ENCODE measurements around the gene SPOCK1. TPM values are rescaled to one million over a fixed set of nuclear protein-coding genes. Genes with fewer than 3 reads are reported as not detected.
A peak's percentile ranks its signal among the peaks of the same experiment; 100 is the strongest.

SPOCK1 gene
- total RNA-seq, 1 donor from 2014 or later = 8.4 TPM

- TF ChIP-seq CTCF (IDR thresholded peaks at IDR 0.05) = no peak
- DNase-seq (no peak), ATAC-seq (no peak)
- H3K27me3 ChIP-seq (ENCODE audit: low read depth) = peaks cover 8% of the 10 kb centered on the region
- H3K9me3 ChIP-seq = no peaks in the 10 kb centered on the region
- H3K4me3 ChIP-seq = no peak overlapping the region
- H3K27ac ChIP-seq = no peak overlapping the region
- no peaks in the 10 kb centered on the region for H3K4me1 ChIP-seq
- intact Hi-C loops (cut with DNase I) = no loop called here
- no peaks in the 10 kb centered on the region for H3K36me3 ChIP-seq
Measured at GRCh38 chr5:137144656-137145055, 354.5 kb downstream of the SPOCK1 start.

GRCh38 chr5:137142764-137143605 is 356.1 kb downstream of the SPOCK1 start:
- intact Hi-C loops (cut with DNase I) = no loop called here
- no peaks in the 10 kb centered on the region for H3K4me1 ChIP-seq
- no peak overlapping the region for H3K4me3 ChIP-seq
- DNase-seq (no peak), ATAC-seq (peak; percentile 32 to 54)
- no peak overlapping the region for H3K27ac ChIP-seq
- peaks cover 5% of the 10 kb centered on the region for H3K27me3 ChIP-seq (ENCODE audit: low read depth)
- no peak for TF ChIP-seq CTCF (IDR thresholded peaks at IDR 0.05)
- H3K9me3 ChIP-seq = no peaks in the 10 kb centered on the region
- no peaks in the 10 kb centered on the region for H3K36me3 ChIP-seq

GRCh38 chr5:137142346-137142745 is 356.8 kb downstream of the SPOCK1 start:
- no peak for ATAC-seq

GRCh38 chr5:137141779-137142178 is 357.3 kb downstream of the SPOCK1 start:
- intact Hi-C loops (cut with DNase I) = no loop called here
- Histone ChIP-seq H3K4me3 (no peak overlapping the region), H3K27me3 (ENCODE audit: low read depth) (peaks cover 3% of the 10 kb centered on the region), H3K9me3 (no peaks in the 10 kb centered on the region), H3K4me1 (no peaks in the 10 kb centered on the region), H3K36me3 (no peaks in the 10 kb centered on the region), H3K27ac (no peak overlapping the region)
- DNase-seq (no peak), ATAC-seq (no peak)
- no peak for TF ChIP-seq CTCF (IDR thresholded peaks at IDR 0.05)

More at GRCh38 chr5:137142346-137142745, 356.8 kb downstream of the SPOCK1 start:
- H3K36me3 ChIP-seq = no peaks in the 10 kb centered on the region
- H3K27ac ChIP-seq = no peak overlapping the region
- no peak for DNase-seq
- no peaks in the 10 kb centered on the region for H3K9me3 ChIP-seq
- H3K4me1 ChIP-seq = no peaks in the 10 kb centered on the region
- intact Hi-C loops (cut with DNase I) = no loop called here
- no peak overlapping the region for H3K4me3 ChIP-seq
- TF ChIP-seq CTCF (IDR thresholded peaks at IDR 0.05) = no peak
- H3K27me3 ChIP-seq (ENCODE audit: low read depth) = peaks cover 3% of the 10 kb centered on the region

GRCh38 chr5:137136991-137137632 is 362.0 kb downstream of the SPOCK1 start:
- ATAC-seq (no peak), DNase-seq (no peak)
- no peak for TF ChIP-seq CTCF (IDR thresholded peaks at IDR 0.05)
- H3K27ac ChIP-seq = no peak overlapping the region
- H3K4me1 ChIP-seq = no peaks in the 10 kb centered on the region
- no peak overlapping the region for H3K4me3 ChIP-seq
- intact Hi-C loops (cut with DNase I) = no loop called here
- no peaks in the 10 kb centered on the region for H3K36me3 ChIP-seq
- H3K9me3 ChIP-seq = no peaks in the 10 kb centered on the region
- H3K27me3 ChIP-seq (ENCODE audit: low read depth) = peaks cover 3% of the 10 kb centered on the region

Data from lower lobe of right lung (tissue), 2 donors.